RKO (cell line): ENCODE measurements around the gene NELFB.
A peak's percentile ranks its signal among the peaks of the same experiment; 100 is the strongest.

Experiments
- DNase-seq: peaks from one replicate; pipeline ENCODE4 v3.0.0-alpha.2; 2016; ENCODE audit warnings: low spot score

Gene NELFB

DNA sequence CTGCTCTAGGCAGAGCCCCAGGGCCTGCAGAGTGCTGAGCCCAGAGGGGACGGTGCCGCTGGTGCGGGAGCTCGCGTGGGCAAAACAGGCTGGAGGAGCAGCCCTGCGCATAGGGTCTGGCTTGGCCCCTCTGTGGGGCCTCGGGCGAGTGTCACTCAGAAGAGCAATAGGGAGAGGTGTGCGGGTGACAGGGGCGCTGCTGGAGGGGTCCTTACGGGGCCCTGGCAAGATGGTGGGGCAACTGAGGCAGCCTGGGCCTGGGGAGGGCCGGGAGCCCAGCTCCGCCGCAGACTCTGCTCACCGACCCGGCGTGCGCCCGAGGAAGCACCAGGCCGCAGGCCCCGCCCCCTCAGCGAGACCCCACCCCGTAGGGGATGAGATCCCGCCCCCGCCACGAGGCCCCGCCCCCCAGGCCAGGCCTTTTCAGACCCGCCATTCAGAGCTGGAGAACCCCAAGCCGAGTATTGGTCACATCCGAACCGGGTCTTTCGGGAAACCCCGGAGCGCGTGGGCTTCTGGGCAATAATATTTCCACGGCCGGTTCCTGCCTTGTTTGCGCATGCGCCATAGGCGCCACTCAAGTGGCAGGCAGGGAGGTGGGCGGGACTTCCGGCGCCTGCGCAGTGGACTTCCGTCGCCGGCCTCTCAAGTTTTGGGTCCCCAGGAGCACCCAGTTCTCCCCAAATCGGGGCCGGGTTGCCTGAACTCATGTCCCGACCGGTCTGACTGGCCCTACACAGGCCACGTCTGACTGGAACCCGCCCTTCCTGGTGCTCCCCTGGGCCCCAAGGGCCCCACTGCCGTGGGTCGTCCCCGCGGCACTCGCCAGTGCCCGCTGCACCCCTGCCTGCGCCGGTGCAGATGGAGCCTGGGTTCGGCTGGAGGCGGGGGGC is 31.8 kb upstream of the NELFB start:
- DNase-seq: peak; percentile 100

DNA sequence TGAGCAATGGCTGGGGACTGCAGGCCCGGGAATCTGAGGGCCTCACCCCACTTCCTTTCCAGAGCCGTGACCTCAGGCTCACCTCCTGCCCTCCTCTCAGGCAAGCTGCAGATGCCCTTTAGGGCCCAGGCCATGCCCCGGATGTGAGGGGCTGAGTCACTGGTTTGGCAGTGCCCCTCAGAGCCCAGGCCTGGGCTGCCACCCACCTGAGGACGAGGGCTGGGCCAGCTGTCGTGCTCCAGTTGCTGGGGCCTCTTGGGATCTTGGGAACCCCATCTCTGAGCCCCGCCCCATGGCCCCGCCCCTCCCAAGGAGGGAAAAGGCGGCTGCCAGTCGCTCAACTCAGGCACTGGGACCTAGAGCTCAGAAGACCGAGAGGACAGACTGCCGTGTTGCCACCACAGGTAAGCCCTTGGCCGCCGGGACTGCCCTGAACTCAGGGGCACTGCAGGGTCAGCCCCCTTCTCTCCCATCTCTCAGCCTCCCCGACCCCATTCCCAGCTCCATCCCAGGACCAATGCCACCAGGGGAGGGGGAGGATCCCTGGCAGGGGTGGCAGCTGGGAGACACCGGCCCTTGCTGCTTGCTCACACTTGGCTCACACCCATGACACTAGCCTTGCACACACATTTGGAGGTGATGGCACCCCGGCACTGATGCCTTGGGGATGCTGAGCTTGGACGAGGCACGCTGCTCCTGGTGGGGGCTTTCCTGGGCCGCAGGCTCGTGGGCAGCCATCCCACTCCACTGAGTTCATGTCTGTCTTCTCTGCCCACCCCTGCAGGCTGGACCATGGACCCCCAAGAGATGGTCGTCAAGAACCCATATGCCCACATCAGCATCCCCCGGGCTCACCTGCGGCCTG is 30.1 kb upstream of the NELFB start, which contains the start of gene CYSRT1:
CYSRT1 (plus strand) TSS at position 345 of the 865 bp plus-strand sequence; CDS start at position 793, 448 bp downstream.
- DNase-seq: peak; percentile 87

DNA sequence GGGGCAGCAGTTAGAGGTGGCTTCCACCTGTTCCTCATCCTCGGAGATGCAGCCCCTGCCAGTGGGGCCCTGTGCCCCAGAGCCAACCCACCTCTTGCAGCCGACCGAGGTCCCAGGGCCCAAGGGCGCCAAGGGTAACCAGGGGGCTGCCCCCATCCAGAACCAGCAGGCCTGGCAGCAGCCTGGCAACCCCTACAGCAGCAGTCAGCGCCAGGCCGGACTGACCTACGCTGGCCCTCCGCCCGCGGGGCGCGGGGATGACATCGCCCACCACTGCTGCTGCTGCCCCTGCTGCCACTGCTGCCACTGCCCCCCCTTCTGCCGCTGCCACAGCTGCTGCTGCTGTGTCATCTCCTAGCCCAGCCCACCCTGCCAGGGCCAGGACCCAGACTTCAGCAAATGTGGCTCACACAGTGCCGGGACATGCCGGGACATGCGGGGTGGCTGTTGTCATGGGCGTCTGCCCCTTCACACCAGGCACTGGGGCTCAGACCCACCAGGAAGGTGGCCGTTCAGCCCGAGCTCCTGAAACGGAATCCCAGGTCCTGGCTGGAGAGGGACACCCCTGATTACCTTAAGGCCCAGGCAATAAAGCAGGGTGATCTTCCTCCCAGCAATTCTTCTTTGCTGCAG is 29.3 kb upstream of the NELFB start:
- DNase-seq: no peak

DNA sequence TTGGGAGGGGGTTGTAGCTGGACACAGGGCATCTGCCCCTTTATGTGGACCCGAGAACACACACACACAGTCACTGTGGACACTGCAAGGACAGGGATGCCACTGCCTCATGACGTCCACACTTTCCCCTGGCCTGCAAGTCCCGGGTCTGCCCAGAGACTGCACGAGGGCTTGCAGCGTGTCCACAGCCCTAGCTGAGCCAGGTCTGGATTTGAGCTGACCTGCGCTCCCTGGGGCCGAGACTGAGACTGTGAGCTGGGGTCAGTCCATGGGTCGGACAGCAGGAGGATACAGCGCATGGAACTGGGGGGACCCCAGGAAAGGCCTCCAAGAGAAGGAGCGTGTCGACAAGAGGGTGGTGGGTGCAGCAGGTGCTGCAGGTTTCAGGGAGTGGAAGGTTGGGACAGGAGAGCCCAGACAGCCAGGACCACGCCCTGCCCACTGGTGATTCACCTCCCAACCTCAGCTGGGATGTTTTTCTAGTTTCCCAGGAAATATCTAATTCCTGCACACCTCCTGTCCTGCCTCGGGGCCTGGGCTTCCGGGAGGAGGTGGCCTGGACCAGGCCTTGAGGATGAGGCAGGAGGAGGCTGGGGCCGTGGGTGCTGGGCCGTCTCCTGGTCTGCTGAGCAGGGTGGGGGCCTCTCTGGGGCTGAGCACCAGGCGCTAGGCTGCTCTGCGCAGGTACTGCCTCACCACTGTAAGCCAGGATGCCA is 28.6 kb upstream of the NELFB start:
- DNase-seq: no peak

DNA sequence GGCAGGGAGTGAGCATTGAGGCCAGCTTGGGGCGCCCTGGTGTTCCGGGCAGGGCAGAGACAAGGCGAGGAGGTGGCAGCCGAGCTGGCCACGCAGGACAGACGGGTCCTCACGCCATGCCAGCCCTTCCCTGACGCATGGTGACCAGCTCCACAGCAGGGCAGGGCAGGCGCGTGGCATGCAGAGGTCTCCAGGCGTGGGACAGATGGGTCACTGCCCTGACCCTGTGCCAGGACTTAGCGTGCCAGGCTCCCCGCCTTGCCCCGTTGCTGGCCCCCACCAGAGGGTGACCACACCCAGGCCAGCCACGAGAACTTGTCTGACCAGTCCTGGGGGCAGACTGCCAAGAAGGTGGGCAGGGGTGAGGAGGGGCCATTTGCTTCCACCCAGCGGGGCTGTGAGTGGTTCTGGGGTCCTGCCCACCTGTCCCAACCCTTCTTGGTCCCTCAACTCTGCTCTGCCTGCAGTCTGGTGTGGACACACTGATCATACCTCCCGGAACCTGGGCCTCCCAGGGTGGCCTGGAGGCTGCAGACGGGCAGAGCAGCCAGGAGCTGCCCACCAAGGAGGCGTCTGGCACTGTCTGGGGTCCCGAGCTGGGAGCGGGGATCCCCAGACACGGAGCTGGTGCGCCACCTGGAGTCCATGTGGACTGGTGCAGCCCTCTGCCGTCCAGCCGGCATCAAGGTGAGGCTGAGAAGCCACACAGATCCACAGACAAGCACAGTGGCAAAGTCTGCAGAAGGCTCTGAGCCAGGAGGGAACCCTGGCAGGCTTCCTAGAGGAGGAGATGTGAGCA is 27.9 kb upstream of the NELFB start, which contains the start of gene RNF224:
RNF224 (plus strand) TSS at position 449 of the 799 bp plus-strand sequence. CDS start 834 bp downstream, outside the sequence.
- DNase-seq: peak; percentile 88

DNA sequence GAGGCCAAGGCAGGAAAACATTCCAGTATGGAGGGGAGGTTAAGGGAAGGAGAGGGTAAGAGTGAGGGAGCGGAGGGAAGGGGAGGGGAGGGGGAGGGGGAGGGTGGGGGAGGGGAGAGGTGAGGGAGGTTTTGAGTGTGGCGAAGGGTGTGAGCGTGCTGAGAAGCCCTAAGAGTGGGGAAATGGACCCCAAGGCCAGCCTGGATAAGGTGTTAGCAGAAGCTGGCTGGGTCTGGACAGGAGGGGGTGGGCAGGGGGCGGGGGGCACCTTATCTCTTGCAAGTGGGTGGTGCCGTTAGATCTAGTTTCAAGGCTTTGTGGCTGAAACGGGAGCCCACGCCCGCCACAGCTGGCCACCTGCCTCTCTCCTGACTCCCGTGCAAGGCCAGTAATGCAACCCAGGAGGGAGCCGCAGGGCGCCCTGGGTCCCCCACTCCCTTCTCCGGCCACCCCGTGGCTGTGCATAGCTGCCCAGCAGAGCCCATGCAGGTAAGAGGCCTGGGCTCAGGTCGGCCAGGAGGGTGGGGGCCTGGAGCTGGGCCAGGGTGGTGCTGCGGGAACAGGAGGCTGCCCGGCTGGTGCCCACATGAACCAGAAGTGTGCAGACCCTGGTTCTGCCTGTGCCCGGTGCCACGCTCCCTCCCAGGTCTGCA is 27.1 kb upstream of the NELFB start:
- DNase-seq: no peak

DNA sequence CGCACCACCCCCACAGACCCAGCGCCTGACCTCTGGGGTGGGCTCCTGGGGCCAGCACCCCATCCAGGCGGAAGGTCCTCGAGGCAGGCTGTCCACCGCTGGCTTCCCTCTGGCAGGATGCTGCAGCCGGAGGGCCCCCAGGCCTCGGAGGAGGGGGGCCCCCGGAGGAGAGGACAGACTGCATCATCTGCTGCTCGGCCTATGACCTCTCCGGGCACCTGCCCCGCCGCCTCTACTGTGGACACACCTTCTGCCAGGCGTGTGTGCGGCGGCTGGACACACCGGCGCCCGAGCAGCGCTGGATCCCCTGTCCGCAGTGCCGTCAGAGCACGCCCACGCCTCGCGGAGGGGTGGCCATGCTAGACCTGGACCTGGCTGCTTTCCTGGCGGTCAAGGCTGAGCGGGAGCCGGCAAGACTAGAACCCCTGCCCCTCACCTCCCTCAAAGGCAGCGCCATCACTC is 26.6 kb upstream of the NELFB start:
- DNase-seq: no peak

DNA sequence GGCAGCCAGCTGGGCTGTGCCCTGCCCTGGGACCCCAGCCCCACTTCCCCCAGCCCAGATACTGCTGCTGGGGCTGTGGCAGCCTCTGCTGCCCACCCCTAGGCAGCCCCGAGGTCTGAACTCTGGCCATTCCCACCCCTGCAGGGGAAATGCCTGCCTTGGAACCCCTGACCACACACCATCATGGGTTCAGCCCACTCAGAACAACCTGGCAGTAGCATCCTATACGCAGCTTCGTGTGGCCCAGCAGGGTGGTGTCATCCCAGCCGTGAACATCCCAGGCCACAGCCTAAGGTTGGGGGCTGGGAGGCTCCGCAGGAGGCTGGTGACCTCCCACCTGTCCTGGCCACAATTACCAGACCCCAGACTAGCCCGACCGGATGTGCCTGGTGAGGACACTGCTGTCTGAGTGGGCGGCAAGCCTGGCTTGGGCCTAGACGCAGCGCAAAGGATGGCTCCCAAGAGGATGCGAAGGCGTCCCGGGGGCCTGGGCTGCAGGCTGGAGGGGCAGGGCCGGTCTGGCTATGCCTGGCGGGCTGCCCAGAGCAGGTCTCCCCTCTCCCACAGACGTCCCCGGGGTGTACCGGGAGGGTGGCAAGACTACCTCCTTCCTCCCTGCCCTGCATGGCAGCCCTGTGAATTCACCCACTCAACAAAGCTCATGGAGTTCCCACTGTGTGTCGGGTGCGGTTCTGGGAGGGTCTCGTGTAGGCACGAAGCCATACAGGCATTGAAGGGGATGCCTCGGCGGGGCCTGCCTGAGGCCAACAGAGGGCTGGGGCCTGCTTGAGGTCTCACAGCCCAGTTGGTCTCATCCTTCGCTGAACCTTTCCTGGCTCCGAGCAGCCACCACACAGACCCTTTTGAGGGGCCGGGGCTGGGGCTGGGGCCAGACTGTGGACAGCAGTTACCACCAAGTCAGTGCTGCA is 25.9 kb upstream of the NELFB start:
- DNase-seq: no peak

DNA sequence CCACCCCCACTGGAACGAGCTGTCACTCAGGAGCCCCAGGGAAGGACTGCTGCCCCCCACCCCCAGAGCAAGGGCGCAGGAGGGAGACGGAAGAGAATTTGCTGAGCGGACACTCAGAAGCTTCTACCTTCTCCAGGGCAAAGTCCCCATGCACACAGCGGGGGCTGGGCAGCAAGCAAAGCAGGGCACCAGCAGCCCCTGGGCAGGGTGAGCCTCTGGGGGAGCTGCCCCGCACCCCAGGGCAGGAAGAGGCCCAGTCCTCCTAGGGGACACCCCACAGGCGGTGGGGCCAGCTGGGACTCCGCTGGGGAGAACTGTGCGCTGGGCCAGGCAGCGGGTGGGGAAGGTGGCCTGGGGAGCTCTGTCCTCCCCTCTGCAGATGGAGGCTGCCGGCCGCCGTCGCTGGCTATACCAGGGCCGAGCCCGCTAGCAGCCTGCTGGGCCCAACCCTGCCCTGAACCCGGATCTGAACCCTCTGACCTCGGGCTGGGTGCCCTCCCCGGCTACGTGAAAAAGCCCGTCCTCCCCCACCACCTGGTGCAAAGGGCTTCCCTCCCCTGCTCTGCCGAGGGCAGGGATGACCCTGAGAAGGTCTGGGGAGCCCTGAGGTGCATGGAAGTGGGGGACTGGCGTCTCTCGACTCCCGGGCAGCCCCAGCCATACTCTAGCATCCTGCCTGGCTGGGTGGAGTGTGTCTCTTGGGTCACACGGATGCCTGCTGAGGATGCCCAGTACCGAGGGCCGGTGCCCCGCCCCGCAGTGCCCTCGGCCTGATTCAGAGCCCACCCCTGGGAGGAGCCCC is 25.0 kb upstream of the NELFB start:
- no peak for DNase-seq

DNA sequence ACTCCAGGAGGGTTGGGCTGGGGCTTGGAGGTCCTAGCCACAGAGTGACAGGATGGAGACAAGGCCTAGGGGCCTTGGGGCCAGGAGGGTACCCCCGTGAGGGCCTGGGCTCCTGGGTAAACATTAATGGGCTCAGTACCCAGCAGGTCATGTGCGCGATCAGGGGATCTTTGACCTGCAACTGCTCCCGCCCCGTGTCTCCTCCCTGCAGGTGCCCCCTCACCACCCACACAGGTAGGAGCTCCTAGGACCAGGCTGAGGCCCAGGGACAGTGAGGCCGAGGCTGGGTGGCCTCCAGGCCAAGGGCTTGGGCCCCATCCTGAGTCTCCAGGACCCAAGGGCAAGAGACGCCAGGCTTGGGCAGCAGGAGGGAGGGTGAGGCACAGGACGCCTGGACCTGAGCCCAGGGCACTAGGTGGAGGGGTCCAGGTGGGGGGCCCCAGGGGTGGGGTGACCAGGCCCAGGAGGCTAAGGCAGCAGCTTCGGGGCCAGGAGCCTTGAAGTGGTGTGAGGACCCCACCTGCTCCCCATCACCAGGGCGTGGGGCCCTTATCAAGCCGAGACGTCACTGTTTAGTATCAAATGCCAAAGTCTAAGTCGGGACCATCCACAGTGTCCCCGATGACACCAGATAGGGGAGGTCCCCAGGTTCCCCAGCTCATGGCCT is 24.3 kb upstream of the NELFB start, which contains the start of gene SLC34A3:
SLC34A3 (plus strand) TSS at position 197 of the 667 bp plus-strand sequence. CDS start 802 bp downstream, outside the sequence.
- no peak for DNase-seq

DNA sequence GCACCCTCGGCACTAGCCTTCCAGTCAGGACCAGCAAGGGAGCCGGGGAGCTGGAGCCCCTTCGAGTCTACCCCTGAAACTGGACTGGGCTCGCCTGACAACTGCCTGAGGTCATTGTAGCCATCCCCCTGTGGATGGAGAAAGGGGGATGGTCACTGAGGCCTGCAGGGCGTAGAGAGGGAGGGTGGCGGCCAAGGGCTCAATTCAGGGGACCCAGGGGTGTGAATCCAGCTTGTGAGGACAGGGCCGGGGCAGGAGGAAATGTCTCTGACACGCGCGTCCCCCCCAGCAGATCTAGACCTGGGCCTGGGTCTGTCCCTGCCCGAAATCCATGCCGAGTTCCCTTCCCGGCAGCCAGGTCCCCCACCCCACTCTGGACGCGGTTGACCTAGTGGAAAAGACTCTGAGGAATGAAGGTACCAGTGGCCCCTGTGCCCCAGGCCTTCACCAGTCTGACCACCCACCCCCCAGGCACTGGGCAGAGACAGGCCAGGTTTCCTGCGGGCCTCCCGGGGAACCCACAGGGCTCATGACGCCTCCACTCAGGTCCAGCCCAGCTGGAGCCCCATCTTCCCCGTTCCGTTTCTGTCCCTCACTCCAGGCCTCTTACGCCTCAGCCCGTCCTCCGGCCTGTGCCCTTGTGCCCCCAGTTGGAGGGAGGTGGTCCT is 23.6 kb upstream of the NELFB start:
- no peak for DNase-seq

DNA sequence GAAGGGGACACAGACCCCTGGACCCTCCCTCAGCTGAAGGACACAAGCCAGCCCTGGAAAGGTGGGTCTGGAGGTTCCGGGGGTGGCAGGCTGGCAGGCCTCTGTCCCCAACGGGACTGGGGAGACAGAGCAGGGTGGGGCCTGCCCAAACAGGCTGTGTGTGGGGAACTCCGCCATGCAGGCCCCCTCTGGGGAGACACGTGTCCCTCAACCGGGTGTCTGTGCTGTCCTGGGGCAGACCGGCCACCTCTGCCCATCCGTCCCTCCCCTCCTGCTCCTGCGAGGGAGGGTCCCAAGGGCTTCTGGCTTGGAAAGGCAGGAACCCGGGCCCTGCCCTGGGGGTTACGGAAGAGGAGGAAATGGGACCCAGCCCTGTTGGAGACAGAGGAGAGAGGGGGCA is 23.0 kb upstream of the NELFB start:
- DNase-seq: no peak

DNA sequence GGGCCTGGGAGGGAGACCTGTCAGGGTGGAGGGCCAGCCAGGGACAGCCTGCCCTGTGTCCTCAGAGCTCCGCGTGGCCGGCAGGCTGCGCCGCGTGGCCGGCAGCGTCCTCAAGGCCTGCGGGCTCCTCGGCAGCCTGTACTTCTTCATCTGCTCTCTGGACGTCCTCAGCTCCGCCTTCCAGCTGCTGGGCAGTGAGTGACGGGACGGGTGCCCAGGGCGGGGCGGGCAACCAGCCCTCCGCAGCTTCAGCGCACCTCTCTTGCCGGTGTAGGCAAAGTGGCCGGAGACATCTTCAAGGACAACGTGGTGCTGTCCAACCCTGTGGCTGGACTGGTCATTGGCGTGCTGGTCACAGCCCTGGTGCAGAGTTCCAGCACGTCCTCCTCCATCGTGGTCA is 22.6 kb upstream of the NELFB start:
- no peak for DNase-seq

DNA sequence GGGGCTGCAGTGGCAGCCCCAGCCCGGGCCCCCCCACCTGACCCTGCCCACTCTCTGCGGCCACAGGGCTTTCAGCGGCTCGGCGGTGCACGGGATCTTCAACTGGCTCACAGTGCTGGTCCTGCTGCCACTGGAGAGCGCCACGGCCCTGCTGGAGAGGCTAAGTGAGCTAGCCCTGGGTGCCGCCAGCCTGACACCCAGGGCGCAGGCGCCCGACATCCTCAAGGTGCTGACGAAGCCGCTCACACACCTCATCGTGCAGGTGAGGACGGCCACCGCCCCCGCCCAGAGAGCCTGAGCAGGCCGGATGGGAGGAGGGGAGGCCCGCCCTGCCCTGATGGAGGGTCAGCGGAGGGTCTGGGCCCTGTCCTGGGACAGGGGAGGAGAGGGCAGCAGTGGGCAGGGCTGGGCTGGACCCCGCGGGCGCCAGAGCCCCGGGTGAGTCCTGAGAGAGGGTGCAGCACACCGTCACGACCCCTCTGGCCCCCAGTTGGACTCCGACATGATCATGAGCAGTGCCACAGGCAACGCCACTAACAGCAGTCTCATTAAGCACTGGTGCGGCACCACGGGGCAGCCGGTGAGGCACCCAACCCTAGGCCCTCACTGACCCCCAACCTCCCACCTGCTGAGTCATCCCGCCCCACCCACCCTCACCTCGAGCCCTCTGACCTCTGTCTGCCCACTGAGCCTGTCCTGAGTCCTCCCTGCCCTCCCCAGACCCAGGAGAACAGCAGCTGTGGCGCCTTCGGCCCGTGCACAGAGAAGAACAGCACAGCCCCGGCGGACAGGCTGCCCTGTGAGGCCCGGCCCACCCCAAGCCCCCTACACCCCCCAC is 21.8 kb upstream of the NELFB start:
- DNase-seq: no peak

DNA sequence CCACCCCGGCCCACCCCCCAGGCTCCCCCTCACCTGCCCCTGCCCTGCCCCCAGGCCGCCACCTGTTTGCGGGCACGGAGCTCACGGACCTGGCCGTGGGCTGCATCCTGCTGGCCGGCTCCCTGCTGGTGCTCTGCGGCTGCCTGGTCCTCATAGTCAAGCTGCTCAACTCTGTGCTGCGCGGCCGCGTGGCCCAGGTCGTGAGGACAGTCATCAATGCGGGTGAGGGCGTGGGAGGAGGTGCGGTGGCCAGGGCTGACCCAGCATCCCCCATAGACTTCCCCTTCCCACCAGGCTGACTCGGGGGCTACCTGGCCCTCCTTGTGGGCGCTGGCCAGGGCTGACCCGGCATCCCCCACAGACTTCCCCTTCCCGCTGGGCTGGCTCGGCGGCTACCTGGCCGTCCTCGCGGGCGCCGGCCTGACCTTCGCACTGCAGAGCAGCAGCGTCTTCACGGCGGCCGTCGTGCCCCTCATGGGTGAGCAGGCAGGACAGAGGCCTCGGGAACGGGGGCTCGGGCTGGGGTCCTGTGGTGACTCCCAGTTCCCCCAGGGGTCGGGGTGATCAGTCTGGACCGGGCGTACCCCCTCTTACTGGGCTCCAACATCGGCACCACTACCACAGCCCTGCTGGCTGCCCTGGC is 21.0 kb upstream of the NELFB start:
- DNase-seq: no peak
